ENCODE data around the gene IFNG.

DNA sequence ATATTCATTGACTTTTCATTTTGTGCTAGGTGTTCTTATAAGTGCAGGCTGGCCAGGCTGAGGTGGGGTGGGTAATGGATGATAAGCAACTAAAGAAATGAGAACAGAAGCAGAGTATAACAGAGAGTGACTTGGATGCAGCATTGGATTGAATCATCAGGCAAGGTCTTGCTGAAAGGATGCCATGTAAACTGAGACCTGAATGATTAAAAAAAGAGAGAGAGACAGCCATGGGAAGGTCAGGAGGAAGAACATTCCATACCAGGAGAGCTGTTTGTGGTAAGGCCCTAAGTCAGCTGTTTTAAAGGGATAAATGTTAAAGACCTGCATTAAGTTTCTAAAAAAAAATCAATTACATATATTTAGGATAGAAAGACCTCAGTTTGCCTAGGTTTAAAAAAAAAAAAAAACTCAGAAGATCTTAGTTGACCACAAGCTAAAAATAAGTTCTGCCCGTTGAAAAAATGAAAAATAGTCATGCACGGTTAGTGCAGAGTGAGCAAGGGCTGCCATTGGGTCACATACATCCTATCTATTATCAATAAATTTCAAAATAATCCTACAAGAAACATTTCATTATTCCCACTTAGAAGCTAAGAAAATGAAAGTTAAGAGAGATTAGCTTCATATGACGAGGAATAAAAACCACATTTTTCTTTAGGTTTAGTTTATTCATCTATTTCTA is 37.2 kb downstream of the IFNG start:
- TF ChIP-seq POLR2A (IDR thresholded peaks at IDR 0.05; ENCODE audit: low read depth, low read length): no peak
- no peak for TF ChIP-seq POLR2AphosphoS5 (IDR thresholded peaks at IDR 0.05; ENCODE audit: low read depth, low read length)
- TF ChIP-seq TAF1 (IDR thresholded peaks at IDR 0.05; ENCODE audit: borderline replicate concordance, low read depth, low read length): no peak
